IMR-90 (cell line): ENCODE data around the gene OSBPL3. TPM values are rescaled to one million over a fixed set of nuclear protein-coding genes. Genes with fewer than 3 reads are reported as not detected.
A peak's percentile ranks its signal among the peaks of the same experiment; 100 is the strongest.

ENCODE experiments used
- ATAC-seq: fragments of 200-7000 bp; cut with Tn5 transposase; 2 replicates; pipeline ENCODE4 v1.9.1; 2020; ENCODE audit warnings: low read depth, mild to moderate bottlenecking, moderate library complexity
- BruUV-seq: library from RNA; stranded (reverse); fragments of 400-500 nt; replicated peaks from 2 replicates; lab custom pipeline; 2021; lab: Mats Ljungman, UMichigan
- CTCF ChIA-PET: fragments of 300-600 bp; formaldehyde crosslinking; extraction: SDS; loops from one replicate; lab custom pipeline; 2021; ENCODE audit warnings: antibody characterized with exemption; lab: Yijun Ruan, JAX
- POLR2A ChIA-PET: fragments of 300-600 bp; sonication (Branson Sonifier 250); formaldehyde crosslinking; loops from one replicate; lab custom pipeline; 2022; ENCODE audit warnings: antibody characterized with exemption; ENCODE audit not compliant: unreplicated experiment; lab: Charles Lee
- DNase-seq: peaks from one replicate; pipeline ENCODE4 v3.0.0; 2013
- H2AFZ ChIP-seq: replicated peaks from 2 replicates; pipeline ENCODE3; 2013; ENCODE audit warnings: low read length, mild to moderate bottlenecking; ENCODE audit not compliant: poor library complexity
- H2AK5ac ChIP-seq: 2 replicates; pipeline ENCODE4 v1.6.1; 2013; ENCODE audit warnings: low read depth, low read length, inconsistent platforms
- H2AK9ac ChIP-seq: replicated peaks from 2 replicates; pipeline ENCODE3; 2013; ENCODE audit warnings: mild to moderate bottlenecking, low read depth, low read length, moderate library complexity; ENCODE audit not compliant: poor library complexity
- H2BK120ac ChIP-seq: 2 replicates; pipeline ENCODE4 v1.6.1; 2013; ENCODE audit warnings: low read depth, low read length, inconsistent platforms
- H2BK15ac ChIP-seq: 3 replicates; pipeline ENCODE4 v1.6.1; 2013; ENCODE audit warnings: low read depth, low read length, inconsistent platforms
- H2BK20ac ChIP-seq: 2 replicates; pipeline ENCODE4 v1.6.1; 2013; ENCODE audit warnings: low read depth, mild to moderate bottlenecking, inconsistent platforms, low read length, moderate library complexity
- H2BK5ac ChIP-seq: 2 replicates; pipeline ENCODE4 v1.6.1; 2013; ENCODE audit warnings: mild to moderate bottlenecking, low read depth, low read length, inconsistent platforms; ENCODE audit not compliant: poor library complexity, severe bottlenecking
- H3K14ac ChIP-seq: replicated peaks from 2 replicates; pipeline ENCODE4 v1.6.1; 2013; ENCODE audit warnings: low read depth, low read length, inconsistent platforms
- H3K18ac ChIP-seq: 2 replicates; pipeline ENCODE4 v1.6.1; 2013; ENCODE audit warnings: low read depth, low read length, control low read depth
- H3K23ac ChIP-seq: 2 replicates; pipeline ENCODE4 v1.6.1; 2013; ENCODE audit warnings: low read depth, low read length, inconsistent platforms
- H3K27ac ChIP-seq: 2 replicates; pipeline ENCODE4 v1.5.1; 2013; ENCODE audit warnings: mild to moderate bottlenecking, control low read depth, low read length; ENCODE audit not compliant: insufficient read depth
- H3K27me3 ChIP-seq: 2 replicates; pipeline ENCODE4 v1.6.1; 2013; ENCODE audit warnings: low read length; ENCODE audit not compliant: control insufficient read depth, insufficient read depth
- H3K36me3 ChIP-seq: 2 replicates; pipeline ENCODE4 v1.6.1; 2013; ENCODE audit warnings: low read length, mixed read lengths; ENCODE audit not compliant: control insufficient read depth, insufficient read depth
- H3K4ac ChIP-seq: 2 replicates; pipeline ENCODE4 v1.6.1; 2013; ENCODE audit warnings: low read depth, low read length, inconsistent platforms
- H3K4me1 ChIP-seq: 2 replicates; pipeline ENCODE4 v1.6.1; 2013; ENCODE audit warnings: low read length, mixed read lengths; ENCODE audit not compliant: control insufficient read depth, insufficient read depth
- H3K4me2 ChIP-seq: 2 replicates; pipeline ENCODE4 v1.6.1; 2013; ENCODE audit warnings: low read depth, mild to moderate bottlenecking, control low read depth, low read length, moderate library complexity
- H3K4me3 ChIP-seq: 2 replicates; pipeline ENCODE4 v1.5.1; 2013; ENCODE audit warnings: low read depth, mild to moderate bottlenecking, control low read depth, low read length, moderate library complexity; ENCODE audit not compliant: insufficient read depth
- H3K56ac ChIP-seq: 2 replicates; pipeline ENCODE4 v1.6.1; 2013; ENCODE audit warnings: low read length, inconsistent platforms; ENCODE audit not compliant: insufficient read depth; ENCODE audit errors: extremely low read depth
- H3K79me1 ChIP-seq, 2 experiments: 2 replicates each; pipeline ENCODE4 v1.6.1; 2013; ENCODE audit warnings: low read length in 2 of 2, inconsistent platforms in 1 of 2, low read depth in 1 of 2
- H3K9ac ChIP-seq: 2 replicates; pipeline ENCODE4 v1.6.1; 2013; ENCODE audit warnings: low read depth, low read length, control low read depth
- H3K9me1 ChIP-seq: 2 replicates; pipeline ENCODE4 v1.6.1; 2013; ENCODE audit warnings: low read length, inconsistent platforms; ENCODE audit not compliant: insufficient read depth
- H3K9me3 ChIP-seq: 2 replicates; pipeline ENCODE4 v1.6.1; 2013; ENCODE audit warnings: low read length; ENCODE audit not compliant: control insufficient read depth, insufficient read depth
- H4K20me1 ChIP-seq: 2 replicates; pipeline ENCODE4 v1.6.1; 2013; ENCODE audit warnings: low read length, inconsistent platforms; ENCODE audit not compliant: insufficient read depth
- H4K5ac ChIP-seq: 2 replicates; pipeline ENCODE4 v1.6.1; 2013; ENCODE audit warnings: mild to moderate bottlenecking, low read depth, low read length, control low read depth
- H4K8ac ChIP-seq, 2 experiments: 2 replicates each; pipeline ENCODE4 v1.6.1; 2013; ENCODE audit warnings: low read depth in 2 of 2, low read length in 2 of 2, control low read depth in 1 of 2, inconsistent platforms in 1 of 2
- H4K91ac ChIP-seq: 2 replicates; pipeline ENCODE4 v1.6.1; 2013; ENCODE audit warnings: low read depth, low read length, inconsistent platforms; ENCODE audit not compliant: insufficient read depth
- RFX5 ChIP-seq: IDR thresholded peaks from 2 replicates; pipeline ENCODE4 v1.8.0; 2012; ENCODE audit warnings: low read depth, mild to moderate bottlenecking, low read length, moderate library complexity
- WGBS, 2 experiments: methylation state at CpG; one replicate each; pipeline versions ENCODE4 v1.1.5 to v1.1.7; 2013; ENCODE audit warnings: missing lambda C conversion rate in 2 of 2; ENCODE audit not compliant: insufficient read length in 1 of 2; ENCODE audit errors: extremely low coverage in 2 of 2; 5-methylcytosine and 5-hydroxymethylcytosine counted together
- dilution Hi-C: fragments of 300-500 bp; cut with HindIII; formaldehyde crosslinking; loops from one replicate; pipeline ENCODE4 v1.14.3; 2018; ENCODE audit warnings: low sequenced_read_pairs; ENCODE audit not compliant: unreplicated experiment
- in situ Hi-C: fragments of 300-500 bp; cut with MboI; formaldehyde crosslinking; loops from 3 replicates; pipeline ENCODE4 v1.14.3; 2019; ENCODE audit warnings: low sequenced_read_pairs, inconsistent platforms, mixed read lengths
- intact Hi-C: fragments of 100-400 bp; cut with micrococcal nuclease; formaldehyde crosslinking; loops from 2 replicates; pipeline ENCODE4 v1.10.0; 2022
- polyA plus RNA-seq, 3 experiments: library from polyadenylated mRNA; depleted of rRNA; stranded (reverse); fragments of >200 nt; gene quantifications; 2 replicates each; pipeline ENCODE4 v1.2.3, GENCODE V29; 2012; ENCODE audit warnings: low replicate concordance in 1 of 3
- total RNA-seq: library from RNA; depleted of rRNA; stranded (reverse); fragments of >200 nt; gene quantifications from 2 replicates; pipeline ENCODE4 v1.2.3, GENCODE V29; 2012

Gene OSBPL3
- total and polyA plus RNA-seq, 2 of the 4 experiments (the other 2 are of a cell fraction): 18.0 to 29.9 TPM

DNA sequence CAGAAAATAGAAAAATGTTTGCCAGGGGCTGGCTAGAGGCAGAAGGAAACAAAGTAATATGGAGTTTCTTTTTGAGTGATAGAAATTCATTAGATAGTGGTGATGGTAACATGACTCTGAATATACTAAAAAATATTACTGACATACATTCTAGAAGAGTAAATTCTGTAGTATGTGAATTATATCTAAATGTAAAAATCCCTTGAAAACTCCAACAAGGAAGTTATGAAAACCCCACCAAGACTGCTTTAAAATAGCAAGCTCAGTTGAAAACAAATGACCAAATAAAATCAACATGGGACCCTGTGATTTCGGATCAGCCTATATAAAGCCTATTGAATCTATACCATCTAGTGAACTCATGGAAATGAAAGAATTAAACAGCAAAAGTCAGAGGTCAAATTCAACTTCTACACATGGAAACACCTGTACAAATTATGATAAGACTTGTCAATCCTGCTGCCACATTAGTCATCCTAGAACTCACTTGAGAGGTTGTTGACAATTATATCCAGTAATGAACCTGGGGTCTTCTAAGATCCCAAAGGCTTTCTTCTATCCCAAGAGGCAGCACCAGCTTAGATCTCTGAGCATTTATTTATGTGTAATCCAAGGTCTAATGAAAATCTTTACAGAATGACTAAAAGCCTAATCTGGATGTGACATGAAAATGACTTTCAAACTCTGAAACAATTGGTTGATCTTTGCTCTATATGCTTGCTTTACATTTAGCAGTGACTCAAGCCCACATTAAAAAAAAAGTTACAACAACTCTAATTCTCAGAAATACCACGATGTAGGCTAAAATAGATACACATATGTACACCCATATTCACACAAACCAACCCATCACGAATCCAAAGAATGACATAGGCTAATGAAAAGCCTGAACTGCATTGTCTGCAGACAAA is 59.3 kb downstream of the OSBPL3 start:
- Histone ChIP-seq H3K18ac (peak overlapping the region; percentile 2; the same call in 1 of the 2 replicates), H2BK15ac (no peak overlapping the region), H3K9me3 (no peaks in the 10 kb centered on the region), H3K4me2 (no peak overlapping the region), H3K23ac (no peak overlapping the region), H2AK9ac (no peak overlapping the region), H2AK5ac (0 out of 2 replicates have a peak overlapping the region, but pooled peaks have one; percentile 4), H3K14ac (peak overlapping the region; percentile 13; the same call in 1 of the 2 replicates), H2BK20ac (no peak overlapping the region), H3K36me3 (no peaks in the 10 kb centered on the region), H2BK5ac (no peak overlapping the region), H4K20me1 (peaks cover 20% of the 10 kb centered on the region; the same call in 1 of the 2 replicates), H3K4me3 (no peak overlapping the region), H3K56ac (no peak overlapping the region), H4K91ac (no peak overlapping the region), H3K9me1 (peaks cover 22% of the 10 kb centered on the region), H3K27me3 (no peaks in the 10 kb centered on the region), H3K9ac (no peak overlapping the region), H4K8ac (no peak overlapping the region), H3K4me1 (peaks cover 28% of the 10 kb centered on the region), H2AFZ (no peak overlapping the region), H3K27ac (no peak overlapping the region), H2BK120ac (no peak overlapping the region), H3K79me1 (peaks cover 55 to 71% of the 10 kb centered on the region in 2 experiments), H3K4ac (no peak overlapping the region), H4K5ac (0 out of 2 replicates have a peak overlapping the region, but pooled peaks have one; percentile 26)
- no peak for TF ChIP-seq RFX5
- no peak for ATAC-seq
- DNase-seq: no peak
- no TSS peak for BruUV-seq
- POLR2A ChIA-PET: no interaction called here
- WGBS, 2 experiments: 67% methylated on average over 1 of the region's 3 CpGs; no CpG with 5 or more reads in 1 of the 2 experiments
- dilution Hi-C loops: no loop called here
- CTCF ChIA-PET: interaction anchor here (1.1 kb wide), 1 partner anchor 20 kb away, joined by 3 read pairs; no protein-coding TSS in a partner anchor
- intact Hi-C loops: loop anchor here (10.0 kb wide), 1 partner anchor 54 kb away; no protein-coding TSS in a partner anchor
- in situ Hi-C loops: no loop called here
